Measurements from ENCODE around the gene FARSA.
A peak's percentile ranks its signal among the peaks of the same experiment; 100 is the strongest.

FARSA gene

GRCh38 chr19:12886651-12886968 is 46.9 kb downstream of the FARSA start:
- H3K27me3 ChIP-seq (ENCODE audit: control insufficient read depth in 1 of 2, insufficient read depth in 2 of 2, low read length in 2 of 2) = peaks cover 3 to 15% of the 10 kb centered on the region in 2 donors
- no peak overlapping the region for H3K9ac ChIP-seq (ENCODE audit: low read length in 2 of 2)
- no peaks in the 10 kb centered on the region for H3K9me3 ChIP-seq (ENCODE audit: control insufficient read depth in 2 of 2, low read length in 2 of 2)
- H3K4me1 ChIP-seq (ENCODE audit: control insufficient read depth, insufficient read depth, low read length) = peaks cover 26% of the 10 kb centered on the region
- no peak overlapping the region for H3K27ac ChIP-seq (ENCODE audit: low read length)
- no peak overlapping the region for H3K4me3 ChIP-seq (ENCODE audit: low read length in 2 of 2)
- H3K36me3 ChIP-seq (ENCODE audit: control insufficient read depth in 2 of 2, insufficient read depth in 2 of 2, low read length in 2 of 2) = no peaks in the 10 kb centered on the region

GRCh38 chr19:12885749-12886650 is 47.5 kb downstream of the FARSA start:
- H3K4me1 ChIP-seq (ENCODE audit: control insufficient read depth, insufficient read depth, low read length) = peaks cover 22% of the 10 kb centered on the region
- H3K9ac ChIP-seq (ENCODE audit: low read length in 2 of 2) = peak overlapping the region in 1 of 2 donors; percentile 36
- H3K27ac ChIP-seq (ENCODE audit: low read length) = no peak overlapping the region
- peaks cover 3 to 15% of the 10 kb centered on the region in 2 donors for H3K27me3 ChIP-seq (ENCODE audit: control insufficient read depth in 1 of 2, insufficient read depth in 2 of 2, low read length in 2 of 2)
- H3K4me3 ChIP-seq (ENCODE audit: low read length in 2 of 2) = peak overlapping the region; percentile 20 to 66
- no peaks in the 10 kb centered on the region for H3K36me3 ChIP-seq (ENCODE audit: control insufficient read depth in 2 of 2, insufficient read depth in 2 of 2, low read length in 2 of 2)
- H3K9me3 ChIP-seq (ENCODE audit: control insufficient read depth in 2 of 2, low read length in 2 of 2) = no peaks in the 10 kb centered on the region

- H3K27ac ChIP-seq (ENCODE audit: low read length) = no peak overlapping the region
Observed at GRCh38 chr19:12884926-12885748, 48.4 kb downstream of the FARSA start.

GRCh38 chr19:12884627-12884925 is 48.9 kb downstream of the FARSA start:
- Histone ChIP-seq H3K9me3 (ENCODE audit: control insufficient read depth in 2 of 2, low read length in 2 of 2) (no peaks in the 10 kb centered on the region), H3K27ac (ENCODE audit: low read length) (no peak overlapping the region), H3K36me3 (ENCODE audit: control insufficient read depth in 2 of 2, insufficient read depth in 2 of 2, low read length in 2 of 2) (no peaks in the 10 kb centered on the region), H3K27me3 (ENCODE audit: control insufficient read depth in 1 of 2, insufficient read depth in 2 of 2, low read length in 2 of 2) (peaks cover 3 to 15% of the 10 kb centered on the region in 2 donors), H3K4me1 (ENCODE audit: control insufficient read depth, insufficient read depth, low read length) (peaks cover 26% of the 10 kb centered on the region), H3K9ac (ENCODE audit: low read length in 2 of 2) (no peak overlapping the region), H3K4me3 (ENCODE audit: low read length in 2 of 2) (peak overlapping the region; percentile 24 to 66)

More at GRCh38 chr19:12884926-12885748, 48.4 kb downstream of the FARSA start:
- H3K4me1 ChIP-seq (ENCODE audit: control insufficient read depth, insufficient read depth, low read length) = peaks cover 25% of the 10 kb centered on the region
- no peak overlapping the region for H3K9ac ChIP-seq (ENCODE audit: low read length in 2 of 2)
- no peaks in the 10 kb centered on the region for H3K36me3 ChIP-seq (ENCODE audit: control insufficient read depth in 2 of 2, insufficient read depth in 2 of 2, low read length in 2 of 2)
- H3K27me3 ChIP-seq (ENCODE audit: control insufficient read depth in 1 of 2, insufficient read depth in 2 of 2, low read length in 2 of 2) = peaks cover 3 to 15% of the 10 kb centered on the region in 2 donors
- H3K9me3 ChIP-seq (ENCODE audit: control insufficient read depth in 2 of 2, low read length in 2 of 2) = no peaks in the 10 kb centered on the region
- peak overlapping the region; percentile 24 to 66 for H3K4me3 ChIP-seq (ENCODE audit: low read length in 2 of 2)

GRCh38 chr19:12884202-12884601 is 49.3 kb downstream of the FARSA start:
- Histone ChIP-seq H3K36me3 (ENCODE audit: control insufficient read depth in 2 of 2, insufficient read depth in 2 of 2, low read length in 2 of 2) (no peaks in the 10 kb centered on the region), H3K9me3 (ENCODE audit: control insufficient read depth in 2 of 2, low read length in 2 of 2) (no peaks in the 10 kb centered on the region), H3K9ac (ENCODE audit: low read length in 2 of 2) (no peak overlapping the region), H3K27ac (ENCODE audit: low read length) (no peak overlapping the region), H3K4me3 (ENCODE audit: low read length in 2 of 2) (no peak overlapping the region), H3K27me3 (ENCODE audit: control insufficient read depth in 1 of 2, insufficient read depth in 2 of 2, low read length in 2 of 2) (peaks cover 3 to 15% of the 10 kb centered on the region in 2 donors), H3K4me1 (ENCODE audit: control insufficient read depth, insufficient read depth, low read length) (peaks cover 26% of the 10 kb centered on the region)

- Histone ChIP-seq H3K9me3 (ENCODE audit: control insufficient read depth in 2 of 2, low read length in 2 of 2) (no peaks in the 10 kb centered on the region), H3K27me3 (ENCODE audit: control insufficient read depth in 1 of 2, insufficient read depth in 2 of 2, low read length in 2 of 2) (peaks cover 3 to 15% of the 10 kb centered on the region in 2 donors), H3K4me3 (ENCODE audit: low read length in 2 of 2) (no peak overlapping the region), H3K27ac (ENCODE audit: low read length) (no peak overlapping the region), H3K9ac (ENCODE audit: low read length in 2 of 2) (no peak overlapping the region), H3K36me3 (ENCODE audit: control insufficient read depth in 2 of 2, insufficient read depth in 2 of 2, low read length in 2 of 2) (peaks cover 6 to 9% of the 10 kb centered on the region in 2 donors), H3K4me1 (ENCODE audit: control insufficient read depth, insufficient read depth, low read length) (peaks cover 26% of the 10 kb centered on the region)
Observed at GRCh38 chr19:12882589-12882988, 50.9 kb downstream of the FARSA start.

GRCh38 chr19:12881172-12881808 is 52.2 kb downstream of the FARSA start, which contains the start of gene DNASE2:
DNASE2 (minus strand) TSS chr19:12881449; CDS start chr19:12881375, 74 bp downstream.
- Histone ChIP-seq H3K36me3 (ENCODE audit: control insufficient read depth in 2 of 2, insufficient read depth in 2 of 2, low read length in 2 of 2) (peaks cover 6 to 9% of the 10 kb centered on the region in 2 donors), H3K9ac (ENCODE audit: low read length in 2 of 2) (peak within 1 kb of the TSS; percentile 85 to 86), H3K27me3 (ENCODE audit: control insufficient read depth in 1 of 2, insufficient read depth in 2 of 2, low read length in 2 of 2) (peaks cover 3 to 15% of the 10 kb centered on the region in 2 donors), H3K4me3 (ENCODE audit: low read length in 2 of 2) (peak within 1 kb of the TSS; percentile 80 to 88), H3K27ac (ENCODE audit: low read length) (peak within 1 kb of the TSS; percentile 90), H3K4me1 (ENCODE audit: control insufficient read depth, insufficient read depth, low read length) (peaks cover 26% of the 10 kb centered on the region), H3K9me3 (ENCODE audit: control insufficient read depth in 2 of 2, low read length in 2 of 2) (no peaks in the 10 kb centered on the region)

- H3K9ac ChIP-seq (ENCODE audit: low read length in 2 of 2) = peak overlapping the region; percentile 85 to 86
- peak overlapping the region; percentile 90 for H3K27ac ChIP-seq (ENCODE audit: low read length)
- H3K4me1 ChIP-seq (ENCODE audit: control insufficient read depth, insufficient read depth, low read length) = peaks cover 22% of the 10 kb centered on the region
- no peaks in the 10 kb centered on the region for H3K9me3 ChIP-seq (ENCODE audit: control insufficient read depth in 2 of 2, low read length in 2 of 2)
- peaks cover under 1 to 15% of the 10 kb centered on the region in 2 donors for H3K27me3 ChIP-seq (ENCODE audit: control insufficient read depth in 1 of 2, insufficient read depth in 2 of 2, low read length in 2 of 2)
- H3K36me3 ChIP-seq (ENCODE audit: control insufficient read depth in 2 of 2, insufficient read depth in 2 of 2, low read length in 2 of 2) = peaks cover 9 to 15% of the 10 kb centered on the region in 2 donors
- peak overlapping the region; percentile 80 to 88 for H3K4me3 ChIP-seq (ENCODE audit: low read length in 2 of 2)
Observed at GRCh38 chr19:12880551-12881171, 52.9 kb downstream of the FARSA start.

- H3K9ac ChIP-seq (ENCODE audit: low read length in 2 of 2) = no peak overlapping the region
- H3K4me3 ChIP-seq (ENCODE audit: low read length in 2 of 2) = no peak overlapping the region
- H3K36me3 ChIP-seq (ENCODE audit: control insufficient read depth in 2 of 2, insufficient read depth in 2 of 2, low read length in 2 of 2) = peaks cover 9 to 19% of the 10 kb centered on the region in 2 donors
- H3K27ac ChIP-seq (ENCODE audit: low read length) = no peak overlapping the region
- H3K27me3 ChIP-seq (ENCODE audit: control insufficient read depth in 1 of 2, insufficient read depth in 2 of 2, low read length in 2 of 2) = no peaks in the 10 kb centered on the region
- H3K4me1 ChIP-seq (ENCODE audit: control insufficient read depth, insufficient read depth, low read length) = peaks cover under 1% of the 10 kb centered on the region
- H3K9me3 ChIP-seq (ENCODE audit: control insufficient read depth in 2 of 2, low read length in 2 of 2) = no peaks in the 10 kb centered on the region
Observed at GRCh38 chr19:12875086-12875485, 58.4 kb downstream of the FARSA start.
